GM18526 (cell line): ENCODE results near the gene MORF4L2.

ENCODE experiments used
- POLR2A ChIP-seq: IDR thresholded peaks from 3 replicates; pipeline ENCODE4 v1.6.1; 2011; ENCODE audit not compliant: insufficient read length; ENCODE audit errors: extremely low read depth

The MORF4L2 gene

GRCh38 chrX:103651151-103651773 is 35.2 kb downstream of the MORF4L2 start:
- no peak for TF ChIP-seq POLR2A

GRCh38 chrX:103647630-103648029 is 38.9 kb downstream of the MORF4L2 start:
- no peak for TF ChIP-seq POLR2A

GRCh38 chrX:103644125-103644524 is 42.4 kb downstream of the MORF4L2 start:
- TF ChIP-seq POLR2A = no peak

- no peak for TF ChIP-seq POLR2A
These were observed 45.9 kb downstream of the MORF4L2 start for GRCh38 chrX:103640401-103641155.

DNA sequence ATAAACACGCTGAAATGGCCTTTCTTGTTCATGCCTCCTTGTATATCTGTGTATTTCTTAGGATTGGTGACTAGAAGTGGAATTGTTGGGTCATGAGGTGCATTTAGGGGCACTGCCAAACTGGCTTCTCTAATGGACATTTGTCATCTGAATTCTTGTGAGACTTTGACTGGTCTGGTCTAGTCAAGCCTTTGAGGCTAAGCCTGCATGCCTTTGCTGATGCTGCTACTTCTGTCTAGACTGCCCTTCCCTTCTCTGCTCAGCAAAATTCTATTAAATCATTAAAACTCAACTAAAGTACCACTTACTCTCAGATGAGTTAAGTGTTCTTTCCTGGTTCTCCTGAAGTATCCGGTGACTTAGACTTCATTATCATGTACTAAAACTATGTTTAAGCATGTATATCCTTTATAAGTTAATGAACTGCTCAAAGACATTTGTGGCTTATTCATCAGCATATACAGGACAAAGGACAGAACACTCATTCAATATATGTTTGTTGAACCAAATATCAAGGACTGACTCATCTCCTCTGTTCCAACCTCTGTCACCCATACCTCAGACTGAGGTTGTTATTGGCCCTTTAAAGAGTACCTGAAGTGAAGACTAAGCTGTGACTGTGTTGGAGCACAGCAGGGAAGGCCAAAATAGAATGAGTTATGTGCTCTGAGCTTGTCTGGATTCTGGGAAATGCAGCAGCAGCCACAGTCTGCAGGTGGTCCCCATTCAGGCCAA is 48.7 kb downstream of the MORF4L2 start:
- no peak for TF ChIP-seq POLR2A

- no peak for TF ChIP-seq POLR2A
These were observed 51.1 kb downstream of the MORF4L2 start for GRCh38 chrX:103635436-103635835.

DNA sequence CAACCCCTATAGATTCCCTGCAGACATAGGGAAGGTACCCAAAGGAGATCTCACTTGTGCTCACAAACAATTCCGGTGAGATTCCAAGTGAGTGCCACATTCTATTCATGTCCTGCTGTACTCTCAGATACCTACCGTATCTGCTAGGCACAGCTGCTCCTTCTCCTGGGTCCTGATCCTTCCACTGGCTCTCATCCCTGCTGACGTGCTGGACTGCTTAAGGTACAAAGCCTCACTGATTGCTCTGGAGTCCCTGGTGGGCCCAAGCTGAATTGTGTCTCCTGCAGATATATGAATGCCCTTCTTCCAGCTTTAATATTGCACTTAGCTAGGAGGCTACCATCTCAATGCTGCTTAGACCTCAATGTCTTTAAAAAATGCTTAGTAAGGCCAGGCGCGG is 55.4 kb downstream of the MORF4L2 start:
- no peak for TF ChIP-seq POLR2A

- no peak for TF ChIP-seq POLR2A
These were observed 56.4 kb downstream of the MORF4L2 start for GRCh38 chrX:103630171-103630511.

DNA sequence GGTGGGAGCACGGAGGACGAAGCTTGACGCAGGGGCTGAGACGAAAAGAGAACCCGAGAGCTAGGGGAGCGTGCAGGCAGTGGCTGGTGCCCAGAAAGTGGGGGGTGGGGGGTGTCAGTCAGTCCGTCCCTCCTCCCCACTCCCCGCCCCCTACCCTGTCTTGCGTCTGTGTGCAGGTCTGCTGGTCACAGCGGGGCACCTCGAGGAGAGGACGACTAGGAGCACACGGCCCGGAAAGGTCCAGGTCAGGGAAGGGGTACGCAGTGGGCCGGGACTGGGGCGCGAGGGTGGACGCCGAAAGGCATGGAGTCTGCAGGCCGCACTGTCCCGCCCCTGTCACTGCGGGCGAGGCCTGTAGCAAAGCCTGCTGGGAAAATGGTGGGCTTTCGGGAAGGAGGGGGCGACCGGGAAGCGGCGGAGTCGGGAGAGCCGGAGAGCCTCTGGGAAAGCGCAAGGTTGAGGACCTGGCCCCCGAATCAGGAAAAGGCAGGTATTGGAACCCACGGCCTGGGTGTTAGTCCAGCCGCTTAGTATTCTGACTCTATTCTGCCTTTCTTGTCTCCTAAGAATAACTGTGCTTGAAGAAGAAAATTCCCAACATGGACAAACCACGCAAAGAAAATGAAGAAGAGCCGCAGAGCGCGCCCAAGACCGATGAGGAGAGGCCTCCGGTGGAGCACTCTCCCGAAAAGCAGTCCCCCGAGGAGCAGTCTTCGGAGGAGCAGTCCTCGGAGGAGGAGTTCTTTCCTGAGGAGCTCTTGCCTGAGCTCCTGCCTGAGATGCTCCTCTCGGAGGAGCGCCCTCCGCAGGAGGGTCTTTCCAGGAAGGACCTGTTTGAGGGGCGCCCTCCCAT is 57.0 kb downstream of the MORF4L2 start:
- TF ChIP-seq POLR2A = no peak

- TF ChIP-seq POLR2A = peak; percentile 43
These were observed 57.8 kb downstream of the MORF4L2 start, which contains the start of gene TCEAL1 for GRCh38 chrX:103628386-103629317. Gene TCEAL1 (plus strand): TSS chrX:103628975. CDS start chrX:103629917, 942 bp downstream.

DNA sequence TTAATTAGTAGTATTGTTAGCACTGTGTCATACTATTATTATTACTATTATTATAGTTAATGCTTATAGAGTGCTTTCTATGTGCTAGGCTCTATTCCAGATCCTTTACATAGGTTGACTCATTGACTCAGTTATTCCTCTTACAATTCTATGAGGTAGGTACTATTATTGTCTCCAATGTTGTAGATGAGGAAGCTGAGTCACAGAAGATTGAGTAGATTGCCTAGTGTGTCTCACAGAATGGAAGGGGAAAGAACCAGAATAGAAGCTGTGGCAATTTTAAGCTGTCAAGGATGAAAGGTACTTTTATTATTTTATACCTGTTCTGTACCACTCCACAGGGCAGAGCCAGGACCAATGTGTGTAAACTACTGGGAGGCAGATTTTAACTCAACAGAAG is 59.6 kb downstream of the MORF4L2 start:
- TF ChIP-seq POLR2A = no peak
